GM19238 (cell line): Measurements from ENCODE around the gene C13orf46.
"Not testable (repeated sequence)": the region's sequence is repeated elsewhere in the genome, so short reads cannot be mapped to it uniquely, and the experiment has no call there.

Source experiments
- DNase-seq: peaks from one replicate; pipeline ENCODE4 v3.0.0; 2011; ENCODE audit warnings: low spot score; ENCODE audit not compliant: insufficient read length

The C13orf46 gene

GRCh38 chr13:113926951-113927660 lies 46.8 kb downstream of the C13orf46 start:
- no peak for DNase-seq

- DNase-seq: no peak
These were observed 47.5 kb downstream of the C13orf46 start for GRCh38 chr13:113926301-113926761.

GRCh38 chr13:113924184-113924901 lies 49.5 kb downstream of the C13orf46 start:
- no peak for DNase-seq

GRCh38 chr13:113923376-113924063 lies 50.4 kb downstream of the C13orf46 start:
- no peak for DNase-seq

GRCh38 chr13:113922412-113923118 lies 51.3 kb downstream of the C13orf46 start:
- DNase-seq: no peak

- DNase-seq: no peak
These were observed 52.1 kb downstream of the C13orf46 start for GRCh38 chr13:113921763-113922162.

GRCh38 chr13:113920606-113921286 lies 53.1 kb downstream of the C13orf46 start:
- no peak for DNase-seq

GRCh38 chr13:113919761-113920559 lies 53.9 kb downstream of the C13orf46 start:
- no peak for DNase-seq

- DNase-seq: no peak
These were observed 54.7 kb downstream of the C13orf46 start for GRCh38 chr13:113918981-113919701.

GRCh38 chr13:113918580-113918979 lies 55.3 kb downstream of the C13orf46 start:
- no peak for DNase-seq

- DNase-seq: no peak
These were observed 56.1 kb downstream of the C13orf46 start for GRCh38 chr13:113917594-113918371.

GRCh38 chr13:113917096-113917495 lies 56.8 kb downstream of the C13orf46 start:
- DNase-seq: no peak

GRCh38 chr13:113916330-113916815 lies 57.5 kb downstream of the C13orf46 start:
- DNase-seq: no peak

GRCh38 chr13:113915786-113916329 lies 58.0 kb downstream of the C13orf46 start:
- DNase-seq: no peak

GRCh38 chr13:113915012-113915763 lies 58.7 kb downstream of the C13orf46 start:
- no peak for DNase-seq

GRCh38 chr13:113914333-113915011 lies 59.4 kb downstream of the C13orf46 start:
- no peak for DNase-seq

GRCh38 chr13:113913838-113914237 lies 60.0 kb downstream of the C13orf46 start:
- not testable (repeated sequence) for DNase-seq
